Vagina (tissue), 2 donors: ENCODE measurements around the gene BEAN1. TPM values are rescaled to one million over a fixed set of nuclear protein-coding genes. Genes with fewer than 3 reads are reported as not detected.

ENCODE experiments used
- DNase-seq, 2 donors: peaks; one replicate each; pipeline ENCODE4 v3.0.0-alpha.2; 2017; ENCODE audit errors: extremely low spot score in 2 of 2
- H3K27ac ChIP-seq: fragments of 200-600 bp; sonication (generic); one replicate; pipeline ENCODE4 v1.5.1; 2019
- H3K27me3 ChIP-seq: fragments of 200-600 bp; sonication (generic); one replicate; pipeline ENCODE4 v1.5.1; 2019
- H3K36me3 ChIP-seq, 2 donors: fragments of 200-600 bp; sonication (generic); one replicate each; pipeline ENCODE4 v1.5.1; 2017 to 2019
- H3K4me1 ChIP-seq: fragments of 200-600 bp; sonication (generic); one replicate; pipeline ENCODE4 v1.5.1; 2019
- H3K4me3 ChIP-seq, 2 donors: fragments of 200-600 bp; sonication (generic); 1 replicate in 1 of 2; 2 replicates in 1 of 2; pipeline ENCODE4 v1.5.1; 2016 to 2019
- H3K9me3 ChIP-seq: fragments of 200-600 bp; sonication (generic); one replicate; pipeline ENCODE4 v1.5.1; 2019
- CTCF ChIP-seq, 3 experiments: fragments of 450-650 bp in 2 of 3; fragments of 200-600 bp in 1 of 3; sonication (generic) in 1 of 3; IDR thresholded peaks; one replicate each; pipeline ENCODE4 v1.5.1; 2017 to 2019; ENCODE audit warnings: antibody characterized with exemption in 3 of 3, mild to moderate bottlenecking in 2 of 3, moderate library complexity in 2 of 3
- POLR2A ChIP-seq, 2 donors: fragments of 450-650 bp; IDR thresholded peaks; one replicate each; pipeline ENCODE4 v1.6.1; 2017; ENCODE audit warnings: antibody characterized with exemption in 2 of 2, mild to moderate bottlenecking in 2 of 2, moderate library complexity in 2 of 2
- POLR2AphosphoS5 ChIP-seq, 2 donors: sonication (generic); formaldehyde crosslinking; IDR thresholded peaks; one replicate each; pipeline ENCODE4 v1.9.0; 2017; ENCODE audit warnings: antibody characterized with exemption in 2 of 2, mild to moderate bottlenecking in 2 of 2, low read depth in 1 of 2; ENCODE audit not compliant: insufficient read depth in 1 of 2
- intact Hi-C: fragments of 100-400 bp; cut with DNase I; formaldehyde crosslinking; loops from one replicate; pipeline ENCODE4 v1.15.1; 2023
- total RNA-seq: library from RNA; depleted of rRNA; stranded (reverse); fragments of >200 nt; gene quantifications from one replicate; pipeline ENCODE4 v1.2.3, GENCODE V29; 2016

The BEAN1 gene
- total RNA-seq, 1 donor from 2014 or later = not detected

GRCh38 chr16:66479661-66480264 lies 52.7 kb downstream of the BEAN1 start:
- no peak overlapping the region for H3K4me3 ChIP-seq
- no peak for DNase-seq
- peaks cover 10% of the 10 kb centered on the region for H3K4me1 ChIP-seq
- no peaks in the 10 kb centered on the region for H3K9me3 ChIP-seq
- no peaks in the 10 kb centered on the region for H3K36me3 ChIP-seq
- no peaks in the 10 kb centered on the region for H3K27me3 ChIP-seq
- H3K27ac ChIP-seq = no peak overlapping the region
- TF ChIP-seq POLR2A (IDR thresholded peaks at IDR 0.05) = no peak
- TF ChIP-seq POLR2AphosphoS5 (IDR thresholded peaks at IDR 0.05; ENCODE audit: insufficient read depth in 1 of 2, low read depth in 1 of 2) = peak in 1 of 2 donors; percentile 1
- TF ChIP-seq CTCF (IDR thresholded peaks at IDR 0.05) = no peak
- intact Hi-C loops = loop anchor here (5.0 to 10.0 kb wide), 3 partner anchors 72 to 218 kb away; partner anchors contain the start of genes CMTM3 and CMTM4

GRCh38 chr16:66480265-66481080 lies 53.4 kb downstream of the BEAN1 start:
- H3K4me1 ChIP-seq = peaks cover 10% of the 10 kb centered on the region
- no peak overlapping the region for H3K4me3 ChIP-seq
- H3K9me3 ChIP-seq = no peaks in the 10 kb centered on the region
- H3K27me3 ChIP-seq = no peaks in the 10 kb centered on the region
- DNase-seq = no peak
- intact Hi-C loops = loop anchor here (5.0 to 10.0 kb wide), 2 partner anchors 73 to 124 kb away; partner anchors contain the start of gene CMTM3
- no peaks in the 10 kb centered on the region for H3K36me3 ChIP-seq
- TF ChIP-seq POLR2A (IDR thresholded peaks at IDR 0.05) (no peak), POLR2AphosphoS5 (IDR thresholded peaks at IDR 0.05; ENCODE audit: insufficient read depth in 1 of 2, low read depth in 1 of 2) (peak in 1 of 2 donors; percentile 3)
- no peak overlapping the region for H3K27ac ChIP-seq

GRCh38 chr16:66481081-66481942 lies 54.2 kb downstream of the BEAN1 start:
- no peak overlapping the region for H3K4me3 ChIP-seq
- no peak for DNase-seq
- intact Hi-C loops = loop anchor here (5.0 to 10.0 kb wide), 2 partner anchors 74 to 123 kb away; partner anchors contain the start of gene CMTM3
- H3K4me1 ChIP-seq = peaks cover 10% of the 10 kb centered on the region
- no peaks in the 10 kb centered on the region for H3K9me3 ChIP-seq
- TF ChIP-seq CTCF (IDR thresholded peaks at IDR 0.05) (no peak), POLR2AphosphoS5 (IDR thresholded peaks at IDR 0.05; ENCODE audit: insufficient read depth in 1 of 2, low read depth in 1 of 2) (no peak), POLR2A (IDR thresholded peaks at IDR 0.05) (no peak)
- H3K36me3 ChIP-seq = no peaks in the 10 kb centered on the region
- no peaks in the 10 kb centered on the region for H3K27me3 ChIP-seq
- H3K27ac ChIP-seq = no peak overlapping the region

GRCh38 chr16:66481943-66482390 lies 54.9 kb downstream of the BEAN1 start:
- DNase-seq = no peak
- H3K4me3 ChIP-seq = no peak overlapping the region

More at GRCh38 chr16:66481943-66482390, 54.9 kb downstream of the BEAN1 start:
- peaks cover 17% of the 10 kb centered on the region for H3K4me1 ChIP-seq
- H3K9me3 ChIP-seq = no peaks in the 10 kb centered on the region
- no peaks in the 10 kb centered on the region for H3K36me3 ChIP-seq
- intact Hi-C loops = loop anchor here (5.0 to 10.0 kb wide), 2 partner anchors 75 to 123 kb away; partner anchors contain the start of gene CMTM3
- H3K27ac ChIP-seq = no peak overlapping the region
- no peak for TF ChIP-seq POLR2AphosphoS5 (IDR thresholded peaks at IDR 0.05; ENCODE audit: insufficient read depth in 1 of 2, low read depth in 1 of 2)
- TF ChIP-seq POLR2A (IDR thresholded peaks at IDR 0.05) = no peak
- no peak for TF ChIP-seq CTCF (IDR thresholded peaks at IDR 0.05)
- H3K27me3 ChIP-seq = no peaks in the 10 kb centered on the region
